Liver (tissue), 9 donors: ENCODE results near the gene ZNF558. TPM values are rescaled to one million over a fixed set of nuclear protein-coding genes. Genes with fewer than 3 reads are reported as not detected.

ENCODE experiments used
- DNase-seq: peaks from one replicate; pipeline ENCODE4 v3.0.0-alpha.2; 2017; ENCODE audit warnings: low spot score
- H3K27ac ChIP-seq, 2 donors: one replicate each; pipeline ENCODE4 v1.7.0; 2013; ENCODE audit warnings: inconsistent platforms in 2 of 2, low read length in 2 of 2, control low read depth in 1 of 2, low read depth in 1 of 2, mild to moderate bottlenecking in 1 of 2
- H3K27me3 ChIP-seq, 4 donors: one replicate each; pipeline versions ENCODE4 v1.6.1 to v1.7.0; 2013; ENCODE audit warnings: low read length in 3 of 4, inconsistent platforms in 1 of 4, mild to moderate bottlenecking in 1 of 4, moderate library complexity in 1 of 4; ENCODE audit not compliant: control insufficient read depth in 4 of 4, insufficient read depth in 4 of 4
- H3K36me3 ChIP-seq, 4 donors: one replicate each; pipeline versions ENCODE4 v1.6.1 to v1.7.0; 2013; ENCODE audit warnings: low read length in 3 of 4, mild to moderate bottlenecking in 3 of 4, low read depth in 1 of 4, moderate library complexity in 1 of 4; ENCODE audit not compliant: control insufficient read depth in 4 of 4, insufficient read depth in 3 of 4
- H3K4me1 ChIP-seq, 4 donors: one replicate each; pipeline versions ENCODE4 v1.6.1 to v1.7.0; 2013; ENCODE audit warnings: low read length in 3 of 4, mild to moderate bottlenecking in 3 of 4, moderate library complexity in 1 of 4; ENCODE audit not compliant: control insufficient read depth in 4 of 4, insufficient read depth in 4 of 4
- H3K4me3 ChIP-seq, 3 donors: one replicate each; pipeline versions ENCODE4 v1.6.1 to v1.7.0; 2013; ENCODE audit warnings: low read length in 3 of 3, control low read depth in 1 of 3, low read depth in 1 of 3, mild to moderate bottlenecking in 1 of 3
- H3K9ac ChIP-seq, 2 donors: one replicate each; pipeline ENCODE4 v1.7.0; 2013; ENCODE audit warnings: low read length in 2 of 2, mild to moderate bottlenecking in 2 of 2, moderate library complexity in 2 of 2, control low read depth in 1 of 2, low read depth in 1 of 2
- H3K9me3 ChIP-seq, 4 donors: one replicate each; pipeline versions ENCODE4 v1.6.1 to v1.7.0; 2013; ENCODE audit warnings: low read length in 3 of 4; ENCODE audit not compliant: control insufficient read depth in 4 of 4
- EGR1 ChIP-seq, 2 donors: IDR thresholded peaks; 2 replicates each; pipeline ENCODE4 v1.6.1; 2016 to 2018; ENCODE audit warnings: antibody characterized with exemption in 2 of 2, low read depth in 2 of 2
- FOXA1 ChIP-seq: IDR thresholded peaks from 2 replicates; pipeline ENCODE4 v1.6.1; 2016; ENCODE audit warnings: antibody characterized with exemption
- FOXA2 ChIP-seq: IDR thresholded peaks from 2 replicates; pipeline ENCODE4 v1.6.1; 2016; ENCODE audit warnings: antibody characterized with exemption
- GABPA ChIP-seq, 2 donors: IDR thresholded peaks in 1 of 2; conservative IDR thresholded peaks in 1 of 2; 2 replicates each; pipeline ENCODE4 v1.6.1; 2016; ENCODE audit warnings: antibody characterized with exemption in 2 of 2, mild to moderate bottlenecking in 1 of 2, moderate library complexity in 1 of 2
- HNF4A ChIP-seq, 2 donors: conservative IDR thresholded peaks; 2 replicates each; pipeline ENCODE4 v1.6.1; 2016; ENCODE audit warnings: antibody characterized with exemption in 2 of 2, mild to moderate bottlenecking in 2 of 2
- HNF4G ChIP-seq: IDR thresholded peaks from 2 replicates; pipeline ENCODE4 v1.6.1; 2016; ENCODE audit warnings: antibody characterized with exemption
- JUND ChIP-seq, 2 donors: IDR thresholded peaks; 2 replicates each; pipeline ENCODE4 v1.6.1; 2016; ENCODE audit warnings: antibody characterized with exemption in 2 of 2
- NR2F2 ChIP-seq: IDR thresholded peaks from 2 replicates; pipeline ENCODE4 v1.6.1; 2016; ENCODE audit warnings: antibody characterized with exemption
- RAD21 ChIP-seq, 2 donors: IDR thresholded peaks; 2 replicates each; pipeline ENCODE4 v1.6.1; 2016; ENCODE audit warnings: antibody characterized with exemption in 2 of 2, mild to moderate bottlenecking in 2 of 2
- RXRA ChIP-seq, 2 donors: IDR thresholded peaks; 2 replicates each; pipeline ENCODE4 v1.6.1; 2017 to 2018; ENCODE audit warnings: antibody characterized with exemption in 2 of 2, mild to moderate bottlenecking in 1 of 2
- SP1 ChIP-seq: IDR thresholded peaks from 2 replicates; pipeline ENCODE4 v1.6.1; 2018; ENCODE audit warnings: antibody characterized with exemption, mild to moderate bottlenecking
- TAF1 ChIP-seq: conservative IDR thresholded peaks from 2 replicates; pipeline ENCODE4 v1.6.1; 2016; ENCODE audit warnings: antibody characterized with exemption, mild to moderate bottlenecking
- YY1 ChIP-seq: IDR thresholded peaks from 2 replicates; pipeline ENCODE4 v1.6.1; 2016; ENCODE audit warnings: antibody characterized with exemption, mild to moderate bottlenecking
- WGBS: extraction: QIAGEN DNeasy Blood & Tissue Kit; methylation state at CpG from one replicate; pipeline ENCODE4 v1.1.7; 2013; 5-methylcytosine and 5-hydroxymethylcytosine counted together
- polyA plus RNA-seq, 2 donors: library from polyadenylated mRNA; stranded (reverse) in 1 of 2; unstranded in 1 of 2; fragments of 200-250 nt in 1 of 2; fragments of >200 nt in 1 of 2; fragmentation: Nextera tagmentation in 1 of 2; extraction: Ambion mirVana in 1 of 2; gene quantifications; one replicate each; pipeline versions ENCODE4 v1.2.1 to v1.2.3, GENCODE V29; 2013 to 2015
- total RNA-seq, 2 donors: library from RNA; depleted of rRNA; stranded (reverse); fragments of >200 nt; gene quantifications; one replicate each; pipeline ENCODE4 v1.2.3, GENCODE V29; 2014
- TF ChIP-seq, protein P1 (sequence below): IDR thresholded peaks from 2 replicates; pipeline ENCODE4 v1.6.1; 2016; ENCODE audit warnings: antibody characterized with exemption, mild to moderate bottlenecking
- TF ChIP-seq, protein P2 (sequence below): IDR thresholded peaks from 2 replicates; pipeline ENCODE4 v1.6.1; 2016; ENCODE audit warnings: antibody characterized with exemption
- TF ChIP-seq, protein P3 (sequence below): fragments of 150-350 bp; IDR thresholded peaks from 2 replicates; pipeline ENCODE4 v1.5.1; 2017; ENCODE audit warnings: improper control_type of control experiment, low read depth, low read length; ENCODE audit not compliant: missing input control
- TF ChIP-seq, protein P4 (sequence below): IDR thresholded peaks from 2 replicates; pipeline ENCODE4 v1.6.1; 2016; ENCODE audit warnings: antibody characterized with exemption
- TF ChIP-seq, protein P5 (sequence below): IDR thresholded peaks from 2 replicates; pipeline ENCODE4 v1.6.1; 2016; ENCODE audit warnings: antibody characterized with exemption
- donor health status: healthy.
- donor health status: healthy.
- donor health status: healthy.
- donor health status: healthy.
- donor health status: healthy.

Gene ZNF558
- total and polyA plus RNA-seq, 4 donors: 4.9 to 21.2 (median 7.0) TPM

DNA sequence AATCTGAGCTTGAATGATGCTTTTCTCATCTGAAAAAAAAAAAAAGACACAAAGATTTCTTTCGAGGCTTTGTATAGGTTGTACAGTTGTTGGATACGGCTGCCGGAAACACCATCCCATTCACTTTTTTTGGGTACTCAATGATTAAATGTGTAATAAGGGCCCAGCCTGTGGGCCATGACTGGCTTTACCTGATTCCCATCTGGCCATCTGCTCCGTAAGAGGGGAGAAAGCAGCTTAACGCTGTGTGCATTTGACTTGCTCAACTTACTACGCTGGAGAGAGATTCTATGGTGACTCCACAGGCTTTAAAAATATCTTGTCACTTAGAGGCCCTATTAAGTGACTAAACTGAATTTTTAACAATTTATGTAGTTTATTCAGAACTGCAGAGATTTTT, 731 bp downstream of the ZNF558 start:
- 82% methylated on average over 6 of the region's 6 CpGs for WGBS
- H3K4me1 ChIP-seq: peaks cover 0 to 6% (median 3%) of the 10 kb centered on the region in 4 donors
- no peak for DNase-seq
- H3K27ac ChIP-seq: peak overlapping the region in 1 of 2 donors; percentile 84
- peak overlapping the region in 1 of 2 donors; percentile 71 for H3K9ac ChIP-seq
- peaks cover 0 to 32% (median 13%) of the 10 kb centered on the region in 4 donors for H3K36me3 ChIP-seq
- peaks cover 2 to 7% (median 5%) of the 10 kb centered on the region in 4 donors for H3K9me3 ChIP-seq
- H3K27me3 ChIP-seq: no peaks in the 10 kb centered on the region
- peak overlapping the region; percentile 90 to 97 (median 94) for H3K4me3 ChIP-seq
- TF ChIP-seq JUND (IDR thresholded peaks at IDR 0.05) (no peak), TAF1 (no peak), HNF4G (no peak), GABPA (IDR thresholded peaks at IDR 0.05 in 1 of 2, conservative IDR thresholded peaks at IDR 0.05 in 1 of 2) (no peak), FOXA2 (no peak), RAD21 (IDR thresholded peaks at IDR 0.05) (no peak), SP1 (no peak), EGR1 (IDR thresholded peaks at IDR 0.05; ENCODE audit: low read depth in 2 of 2) (no peak), FOXA1 (no peak), NR2F2 (no peak), RXRA (IDR thresholded peaks at IDR 0.05) (no peak), HNF4A (conservative IDR thresholded peaks at IDR 0.05) (no peak), YY1 (no peak)
- TF ChIP-seq, protein P1, sequence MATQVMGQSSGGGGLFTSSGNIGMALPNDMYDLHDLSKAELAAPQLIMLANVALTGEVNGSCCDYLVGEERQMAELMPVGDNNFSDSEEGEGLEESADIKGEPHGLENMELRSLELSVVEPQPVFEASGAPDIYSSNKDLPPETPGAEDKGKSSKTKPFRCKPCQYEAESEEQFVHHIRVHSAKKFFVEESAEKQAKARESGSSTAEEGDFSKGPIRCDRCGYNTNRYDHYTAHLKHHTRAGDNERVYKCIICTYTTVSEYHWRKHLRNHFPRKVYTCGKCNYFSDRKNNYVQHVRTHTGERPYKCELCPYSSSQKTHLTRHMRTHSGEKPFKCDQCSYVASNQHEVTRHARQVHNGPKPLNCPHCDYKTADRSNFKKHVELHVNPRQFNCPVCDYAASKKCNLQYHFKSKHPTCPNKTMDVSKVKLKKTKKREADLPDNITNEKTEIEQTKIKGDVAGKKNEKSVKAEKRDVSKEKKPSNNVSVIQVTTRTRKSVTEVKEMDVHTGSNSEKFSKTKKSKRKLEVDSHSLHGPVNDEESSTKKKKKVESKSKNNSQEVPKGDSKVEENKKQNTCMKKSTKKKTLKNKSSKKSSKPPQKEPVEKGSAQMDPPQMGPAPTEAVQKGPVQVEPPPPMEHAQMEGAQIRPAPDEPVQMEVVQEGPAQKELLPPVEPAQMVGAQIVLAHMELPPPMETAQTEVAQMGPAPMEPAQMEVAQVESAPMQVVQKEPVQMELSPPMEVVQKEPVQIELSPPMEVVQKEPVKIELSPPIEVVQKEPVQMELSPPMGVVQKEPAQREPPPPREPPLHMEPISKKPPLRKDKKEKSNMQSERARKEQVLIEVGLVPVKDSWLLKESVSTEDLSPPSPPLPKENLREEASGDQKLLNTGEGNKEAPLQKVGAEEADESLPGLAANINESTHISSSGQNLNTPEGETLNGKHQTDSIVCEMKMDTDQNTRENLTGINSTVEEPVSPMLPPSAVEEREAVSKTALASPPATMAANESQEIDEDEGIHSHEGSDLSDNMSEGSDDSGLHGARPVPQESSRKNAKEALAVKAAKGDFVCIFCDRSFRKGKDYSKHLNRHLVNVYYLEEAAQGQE: no peak
- TF ChIP-seq, protein P2, sequence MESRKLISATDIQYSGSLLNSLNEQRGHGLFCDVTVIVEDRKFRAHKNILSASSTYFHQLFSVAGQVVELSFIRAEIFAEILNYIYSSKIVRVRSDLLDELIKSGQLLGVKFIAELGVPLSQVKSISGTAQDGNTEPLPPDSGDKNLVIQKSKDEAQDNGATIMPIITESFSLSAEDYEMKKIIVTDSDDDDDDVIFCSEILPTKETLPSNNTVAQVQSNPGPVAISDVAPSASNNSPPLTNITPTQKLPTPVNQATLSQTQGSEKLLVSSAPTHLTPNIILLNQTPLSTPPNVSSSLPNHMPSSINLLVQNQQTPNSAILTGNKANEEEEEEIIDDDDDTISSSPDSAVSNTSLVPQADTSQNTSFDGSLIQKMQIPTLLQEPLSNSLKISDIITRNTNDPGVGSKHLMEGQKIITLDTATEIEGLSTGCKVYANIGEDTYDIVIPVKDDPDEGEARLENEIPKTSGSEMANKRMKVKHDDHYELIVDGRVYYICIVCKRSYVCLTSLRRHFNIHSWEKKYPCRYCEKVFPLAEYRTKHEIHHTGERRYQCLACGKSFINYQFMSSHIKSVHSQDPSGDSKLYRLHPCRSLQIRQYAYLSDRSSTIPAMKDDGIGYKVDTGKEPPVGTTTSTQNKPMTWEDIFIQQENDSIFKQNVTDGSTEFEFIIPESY: no peak
- TF ChIP-seq, protein P3, sequence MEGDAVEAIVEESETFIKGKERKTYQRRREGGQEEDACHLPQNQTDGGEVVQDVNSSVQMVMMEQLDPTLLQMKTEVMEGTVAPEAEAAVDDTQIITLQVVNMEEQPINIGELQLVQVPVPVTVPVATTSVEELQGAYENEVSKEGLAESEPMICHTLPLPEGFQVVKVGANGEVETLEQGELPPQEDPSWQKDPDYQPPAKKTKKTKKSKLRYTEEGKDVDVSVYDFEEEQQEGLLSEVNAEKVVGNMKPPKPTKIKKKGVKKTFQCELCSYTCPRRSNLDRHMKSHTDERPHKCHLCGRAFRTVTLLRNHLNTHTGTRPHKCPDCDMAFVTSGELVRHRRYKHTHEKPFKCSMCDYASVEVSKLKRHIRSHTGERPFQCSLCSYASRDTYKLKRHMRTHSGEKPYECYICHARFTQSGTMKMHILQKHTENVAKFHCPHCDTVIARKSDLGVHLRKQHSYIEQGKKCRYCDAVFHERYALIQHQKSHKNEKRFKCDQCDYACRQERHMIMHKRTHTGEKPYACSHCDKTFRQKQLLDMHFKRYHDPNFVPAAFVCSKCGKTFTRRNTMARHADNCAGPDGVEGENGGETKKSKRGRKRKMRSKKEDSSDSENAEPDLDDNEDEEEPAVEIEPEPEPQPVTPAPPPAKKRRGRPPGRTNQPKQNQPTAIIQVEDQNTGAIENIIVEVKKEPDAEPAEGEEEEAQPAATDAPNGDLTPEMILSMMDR: no peak
- TF ChIP-seq, protein P4, sequence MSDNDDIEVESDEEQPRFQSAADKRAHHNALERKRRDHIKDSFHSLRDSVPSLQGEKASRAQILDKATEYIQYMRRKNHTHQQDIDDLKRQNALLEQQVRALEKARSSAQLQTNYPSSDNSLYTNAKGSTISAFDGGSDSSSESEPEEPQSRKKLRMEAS: no peak
- TF ChIP-seq, protein P5, sequence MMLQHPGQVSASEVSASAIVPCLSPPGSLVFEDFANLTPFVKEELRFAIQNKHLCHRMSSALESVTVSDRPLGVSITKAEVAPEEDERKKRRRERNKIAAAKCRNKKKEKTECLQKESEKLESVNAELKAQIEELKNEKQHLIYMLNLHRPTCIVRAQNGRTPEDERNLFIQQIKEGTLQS: no peak
